A549 (cell line): ENCODE measurements around the gene MADD. TPM values are rescaled to one million over a fixed set of nuclear protein-coding genes. Genes with fewer than 3 reads are reported as not detected.

Experiments
- ATAC-seq, 2 experiments: fragments of 200-7000 bp in 1 of 2; fragments of >200 bp in 1 of 2; cut with Nextera tagmentation in 1 of 2; cut with Tn5 transposase in 1 of 2; 3 replicates each; pipeline versions ENCODE4 v1.8.0 to v1.9.1; 2018 to 2020; ENCODE audit warnings: mild to moderate bottlenecking in 1 of 2, moderate library complexity in 1 of 2
- CTCF ChIA-PET: fragments of 300-600 bp; sonication (Branson Sonifier 250); formaldehyde crosslinking; extraction: SDS; loops from one replicate; lab custom pipeline; 2021; ENCODE audit warnings: antibody characterized with exemption, inconsistent platforms; lab: Yijun Ruan, JAX
- POLR2A ChIA-PET: fragments of 350-600 bp; formaldehyde crosslinking; extraction: SDS; loops from one replicate; lab custom pipeline; 2021; ENCODE audit warnings: antibody characterized with exemption, inconsistent platforms; lab: Yijun Ruan, JAX
- DNase-seq, 2 experiments: peaks; one replicate each; pipeline versions ENCODE4 v3.0.0 to v3.0.0-alpha.2; 2011 to 2016; ENCODE audit warnings: low read depth in 1 of 2, low spot score in 1 of 2
- FAIRE-seq: peaks from 2 replicates; lab custom pipeline; 2011; peaks lifted over from hg19 to GRCh38; lab: Jason Lieb, UNC
- H3K27ac ChIP-seq, 2 experiments: fragments of >200 bp; sonication (Bioruptor Twin); formaldehyde crosslinking; 3 replicates each; pipeline ENCODE4 v1.5.1; 2016 to 2017
- H3K4me1 ChIP-seq: fragments of >200 bp; sonication (Bioruptor Twin); formaldehyde crosslinking; 3 replicates; pipeline ENCODE4 v1.6.1; 2016
- H3K4me2 ChIP-seq: fragments of >200 bp; sonication (Bioruptor Twin); formaldehyde crosslinking; 3 replicates; pipeline ENCODE4 v1.6.1; 2016
- H3K4me3 ChIP-seq: fragments of >200 bp; sonication (Bioruptor Twin); formaldehyde crosslinking; 3 replicates; pipeline ENCODE4 v1.5.1; 2016
- H3K9me3 ChIP-seq: fragments of >200 bp; sonication (Bioruptor Twin); formaldehyde crosslinking; 3 replicates; pipeline ENCODE4 v1.6.1; 2016
- CTCF ChIP-seq: fragments of >200 bp; sonication (Bioruptor Twin); formaldehyde crosslinking; IDR thresholded peaks from 3 replicates; pipeline ENCODE4 v1.5.1; 2016
- EP300 ChIP-seq, 2 experiments: fragments of >200 bp; sonication (Bioruptor Twin); formaldehyde crosslinking; IDR thresholded peaks; 2 replicates in 1 of 2; 3 replicates in 1 of 2; pipeline ENCODE4 v1.6.1; 2016 to 2017
- GATA3 ChIP-seq: IDR thresholded peaks from 2 replicates; pipeline ENCODE4 v1.6.1; 2012; ENCODE audit warnings: borderline replicate concordance
- HOXB13 ChIP-seq: fragments of 250-450 bp; sonication (Bioruptor Pico); IDR thresholded peaks from 2 replicates; pipeline ENCODE4 v1.5.0; 2020; ENCODE audit warnings: low read depth, mild to moderate bottlenecking, moderate library complexity
- JUNB ChIP-seq: fragments of >200 bp; sonication (Bioruptor Twin); formaldehyde crosslinking; IDR thresholded peaks from 2 replicates; pipeline ENCODE4 v1.6.1; 2016
- NR3C1 ChIP-seq: fragments of >200 bp; sonication (Bioruptor Twin); formaldehyde crosslinking; IDR thresholded peaks from 3 replicates; pipeline ENCODE4 v1.6.1; 2017
- POLR2A ChIP-seq: IDR thresholded peaks from 2 replicates; pipeline ENCODE4 v1.6.1; 2012; ENCODE audit warnings: mild to moderate bottlenecking, low read length
- POLR2AphosphoS2 ChIP-seq: conservative IDR thresholded peaks from 2 replicates; pipeline ENCODE4 v1.6.1; 2012; ENCODE audit warnings: low read length, improper control_type of control experiment, inconsistent platforms
- RAD21 ChIP-seq, 2 experiments: fragments of >200 bp in 1 of 2; sonication (Bioruptor Twin) in 1 of 2; formaldehyde crosslinking in 1 of 2; IDR thresholded peaks in 1 of 2; conservative IDR thresholded peaks in 1 of 2; 2 replicates in 1 of 2; 3 replicates in 1 of 2; pipeline ENCODE4 v1.6.1; 2012 to 2018; ENCODE audit warnings: inconsistent platforms in 1 of 2
- RFX5 ChIP-seq: fragments of 450-650 bp; IDR thresholded peaks from 2 replicates; pipeline ENCODE4 v1.7.1; 2014; ENCODE audit warnings: antibody characterized with exemption, mild to moderate bottlenecking, moderate library complexity
- RNF2 ChIP-seq: fragments of 200-600 bp; sonication (generic); IDR thresholded peaks from 2 replicates; pipeline ENCODE4 v1.6.1; 2016; ENCODE audit warnings: low read depth, mild to moderate bottlenecking, antibody characterized with exemption, moderate library complexity, borderline replicate concordance
- SMC3 ChIP-seq: fragments of >200 bp; sonication (Bioruptor Twin); formaldehyde crosslinking; IDR thresholded peaks from 3 replicates; pipeline ENCODE4 v1.6.1; 2018; ENCODE audit warnings: inconsistent platforms
- SREBF2 ChIP-seq: fragments of 450-650 bp; IDR thresholded peaks from 2 replicates; pipeline ENCODE4 v1.6.1; 2014; ENCODE audit warnings: mild to moderate bottlenecking, moderate library complexity
- WGBS: methylation state at CpG from one replicate; pipeline ENCODE4 v1.1.6; 2017; ENCODE audit errors: missing lambda C conversion rate; 5-methylcytosine and 5-hydroxymethylcytosine counted together
- polyA plus RNA-seq, 4 experiments: library from polyadenylated mRNA; depleted of rRNA in 3 of 4; stranded (reverse); fragments of >200 nt; fragmentation: RNase III in 1 of 4; extraction: RNeasy Plus Mini Kit Qiagen cat#74134 plus additional on column Dnase treatment in 1 of 4; gene quantifications; 2 replicates in 3 of 4; 3 replicates in 1 of 4; pipeline ENCODE4 v1.2.3, GENCODE V29; 2011 to 2017
- TF ChIP-seq, protein P1 (sequence below): fragments of >200 bp; sonication (Bioruptor Twin); formaldehyde crosslinking; IDR thresholded peaks from 2 replicates; pipeline ENCODE4 v1.6.1; 2016
- TF ChIP-seq, protein P2 (sequence below): IDR thresholded peaks from 2 replicates; pipeline ENCODE4 v1.6.1; 2012; ENCODE audit warnings: low read depth, borderline replicate concordance

The MADD gene
- polyA plus RNA-seq, 2 of the 4 experiments (the other 2 are of a cell fraction) = 16.7 to 25.2 TPM

- H3K4me3 ChIP-seq = no peak overlapping the region
- H3K9me3 ChIP-seq = no peaks in the 10 kb centered on the region
- POLR2A ChIA-PET = interaction anchor here (0.5 to 3.5 kb wide), 9 partner anchors 10 to 96 kb away, joined by 3 to 18 read pairs (median 4); partner anchors contain the start of genes ACP2 and DDB2
- peaks cover 43% of the 10 kb centered on the region for H3K4me1 ChIP-seq
- 47% methylated on average over 10 of the region's 10 CpGs for WGBS
- FAIRE-seq (no peak), ATAC-seq (peak; percentile 74 to 89), DNase-seq (peak; percentile 58 to 75)
- H3K27ac ChIP-seq = peak overlapping the region; percentile 52 to 91
- CTCF ChIA-PET = interaction anchor here (0.6 to 10.8 kb wide), 46 partner anchors 9 to 384 kb away, joined by 3 to 173 read pairs (median 5); partner anchors contain the start of genes ACP2, ARFGAP2, DDB2 and MYBPC3
- H3K4me2 ChIP-seq = peak overlapping the region; percentile 37
- TF ChIP-seq EP300 (IDR thresholded peaks at IDR 0.05) = no peak
- TF ChIP-seq RAD21 (conservative IDR thresholded peaks at IDR 0.05 in 1 of 2, IDR thresholded peaks at IDR 0.05 in 1 of 2) = peak; percentile 81 to 88
- TF ChIP-seq CTCF = peak; percentile 80
- TF ChIP-seq SMC3 = peak; percentile 66; the same call in 2 of the 3 replicates
- TF ChIP-seq, all 56 proteins: peak for 3
Observed at GRCh38 chr11:47259232-47259977, 10.5 kb upstream of the MADD start.

DNA sequence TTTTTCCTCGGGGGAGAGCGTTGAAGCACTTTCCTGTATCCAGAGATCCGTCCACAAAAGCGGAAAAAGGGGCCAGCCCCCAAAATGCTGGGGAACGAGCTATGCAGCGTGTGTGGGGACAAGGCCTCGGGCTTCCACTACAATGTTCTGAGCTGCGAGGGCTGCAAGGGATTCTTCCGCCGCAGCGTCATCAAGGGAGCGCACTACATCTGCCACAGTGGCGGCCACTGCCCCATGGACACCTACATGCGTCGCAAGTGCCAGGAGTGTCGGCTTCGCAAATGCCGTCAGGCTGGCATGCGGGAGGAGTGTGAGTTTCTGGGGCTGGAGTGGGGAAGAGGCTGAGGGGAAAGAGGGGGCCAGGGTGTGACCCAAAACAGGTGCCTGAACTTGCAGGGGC lies 9.6 kb upstream of the MADD start:
- H3K9me3 ChIP-seq = no peaks in the 10 kb centered on the region

DNA sequence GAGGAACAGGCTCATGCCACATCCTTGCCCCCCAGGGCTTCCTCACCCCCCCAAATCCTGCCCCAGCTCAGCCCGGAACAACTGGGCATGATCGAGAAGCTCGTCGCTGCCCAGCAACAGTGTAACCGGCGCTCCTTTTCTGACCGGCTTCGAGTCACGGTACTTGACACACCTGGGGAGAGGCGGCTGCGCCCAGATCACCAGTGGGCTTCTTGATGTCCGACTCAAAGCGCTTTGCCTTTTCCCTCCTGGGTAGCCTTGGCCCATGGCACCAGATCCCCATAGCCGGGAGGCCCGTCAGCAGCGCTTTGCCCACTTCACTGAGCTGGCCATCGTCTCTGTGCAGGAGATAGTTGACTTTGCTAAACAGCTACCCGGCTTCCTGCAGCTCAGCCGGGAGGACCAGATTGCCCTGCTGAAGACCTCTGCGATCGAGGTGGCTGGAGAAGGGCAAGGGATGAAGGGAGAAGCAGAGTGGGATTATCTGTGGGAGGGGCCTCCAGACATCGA lies 8.6 kb upstream of the MADD start:
- no peak for DNase-seq
- H3K4me2 ChIP-seq = no peak overlapping the region
- no peak overlapping the region for H3K4me3 ChIP-seq
- no peak for ATAC-seq
- no peak for FAIRE-seq
- WGBS = 88% methylated on average over 21 of the region's 22 CpGs
- TF ChIP-seq GATA3 = no peak
- no peak for TF ChIP-seq RNF2
- TF ChIP-seq JUNB = no peak
- TF ChIP-seq HOXB13 (CRISPR knock-in tag) = no peak
- TF ChIP-seq, protein P1, sequence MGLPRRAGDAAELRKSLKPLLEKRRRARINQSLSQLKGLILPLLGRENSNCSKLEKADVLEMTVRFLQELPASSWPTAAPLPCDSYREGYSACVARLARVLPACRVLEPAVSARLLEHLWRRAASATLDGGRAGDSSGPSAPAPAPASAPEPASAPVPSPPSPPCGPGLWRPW = no peak
- TF ChIP-seq RFX5 = no peak
- no peak for TF ChIP-seq SMC3
- no peak for TF ChIP-seq NR3C1
- TF ChIP-seq, all 56 proteins: peak for 0
- ChIA-PET POLR2A (no interaction called here), CTCF (interaction anchor here (1.6 to 10.8 kb wide), 10 partner anchors 10 to 93 kb away, joined by 3 to 173 read pairs (median 34); partner anchors contain the start of genes ACP2, ARFGAP2, DDB2 and MYBPC3)
- no peak overlapping the region for H3K27ac ChIP-seq
- peaks cover 41% of the 10 kb centered on the region for H3K4me1 ChIP-seq
- no peaks in the 10 kb centered on the region for H3K9me3 ChIP-seq

More for the DNA sequence above, 9.6 kb upstream of the MADD start:
- 83% methylated on average over 15 of the region's 19 CpGs for WGBS
- Histone ChIP-seq H3K4me2 (no peak overlapping the region), H3K27ac (no peak overlapping the region), H3K4me3 (no peak overlapping the region), H3K4me1 (peaks cover 39% of the 10 kb centered on the region)
- no peak for ATAC-seq
- no peak for FAIRE-seq
- ChIA-PET CTCF (interaction anchor here (0.9 to 10.8 kb wide), 22 partner anchors 11 to 114 kb away, joined by 3 to 173 read pairs (median 12); partner anchors contain the start of genes ACP2, ARFGAP2, DDB2 and MYBPC3), POLR2A (interaction anchor here (0.9 to 2.2 kb wide), 4 partner anchors 11 to 83 kb away, joined by 3 to 12 read pairs (median 10); partner anchors contain the start of genes ACP2 and DDB2)
- no peak for TF ChIP-seq SREBF2
- TF ChIP-seq POLR2A = no peak
- TF ChIP-seq POLR2AphosphoS2 = no peak
- no peak for DNase-seq

GRCh38 chr11:47264119-47264518 lies 5.8 kb upstream of the MADD start:
- ChIA-PET CTCF (interaction anchor here (0.9 to 10.8 kb wide), 9 partner anchors 9 to 148 kb away, joined by 3 to 173 read pairs (median 4); partner anchors contain the start of genes ACP2 and ARFGAP2), POLR2A (interaction anchor here (0.5 kb wide), 1 partner anchor 328 kb away, joined by 8 read pairs; the partner anchor contains the start of gene CSTPP1)
- TF ChIP-seq, protein P2, sequence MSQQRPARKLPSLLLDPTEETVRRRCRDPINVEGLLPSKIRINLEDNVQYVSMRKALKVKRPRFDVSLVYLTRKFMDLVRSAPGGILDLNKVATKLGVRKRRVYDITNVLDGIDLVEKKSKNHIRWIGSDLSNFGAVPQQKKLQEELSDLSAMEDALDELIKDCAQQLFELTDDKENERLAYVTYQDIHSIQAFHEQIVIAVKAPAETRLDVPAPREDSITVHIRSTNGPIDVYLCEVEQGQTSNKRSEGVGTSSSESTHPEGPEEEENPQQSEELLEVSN = no peak
- Histone ChIP-seq H3K4me3 (no peak overlapping the region), H3K4me2 (no peak overlapping the region), H3K9me3 (no peaks in the 10 kb centered on the region), H3K27ac (no peak overlapping the region), H3K4me1 (peaks cover 28% of the 10 kb centered on the region)
- WGBS = 95% methylated on average over 6 of the region's 6 CpGs
- DNase-seq (no peak), FAIRE-seq (no peak), ATAC-seq (no peak)
